ENCODE measurements around the gene ABI2.

Gene ABI2

GRCh38 chr2:203431391-203432185, 103.4 kb downstream of the ABI2 start:
- DNase-seq = no peak

DNA sequence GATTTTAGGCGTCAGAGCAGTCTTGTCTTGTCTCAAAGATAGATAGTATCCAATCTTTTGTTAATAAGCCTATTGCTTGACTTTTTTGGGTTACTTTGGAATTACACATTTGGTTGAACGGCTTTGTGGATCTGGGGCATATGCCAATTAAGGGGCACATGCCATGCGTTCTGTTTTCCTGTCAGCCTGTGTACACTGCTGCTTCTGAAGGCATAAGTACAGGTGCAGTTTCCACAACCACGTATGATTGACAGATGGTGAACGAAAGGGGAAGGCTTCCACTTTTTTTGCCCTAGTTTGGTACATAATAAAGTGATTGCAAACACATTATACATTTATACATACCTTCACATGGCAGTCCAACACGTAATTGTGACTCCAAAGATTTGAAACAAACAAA, 104.6 kb downstream of the ABI2 start:
- no peak for DNase-seq

DNA sequence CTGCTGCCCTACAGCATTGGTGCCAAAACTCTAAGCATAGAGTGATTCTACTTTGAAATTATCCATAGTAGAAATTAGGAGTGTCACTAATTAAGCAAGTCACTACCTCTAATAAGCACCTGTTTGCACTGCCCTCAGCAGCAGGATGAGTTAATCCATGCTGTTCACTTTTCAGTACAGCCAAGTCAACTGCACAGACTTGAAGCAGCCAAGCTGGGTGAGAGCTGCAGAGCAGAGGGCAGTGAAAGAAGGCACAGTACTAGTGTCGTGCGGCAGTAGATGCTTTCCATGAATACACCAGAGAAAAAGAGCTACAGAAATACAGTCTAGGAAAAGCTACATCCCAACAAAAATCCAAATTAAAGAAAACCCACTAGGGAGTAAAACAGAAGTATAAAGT, 108.3 kb downstream of the ABI2 start:
- no peak for DNase-seq

DNA sequence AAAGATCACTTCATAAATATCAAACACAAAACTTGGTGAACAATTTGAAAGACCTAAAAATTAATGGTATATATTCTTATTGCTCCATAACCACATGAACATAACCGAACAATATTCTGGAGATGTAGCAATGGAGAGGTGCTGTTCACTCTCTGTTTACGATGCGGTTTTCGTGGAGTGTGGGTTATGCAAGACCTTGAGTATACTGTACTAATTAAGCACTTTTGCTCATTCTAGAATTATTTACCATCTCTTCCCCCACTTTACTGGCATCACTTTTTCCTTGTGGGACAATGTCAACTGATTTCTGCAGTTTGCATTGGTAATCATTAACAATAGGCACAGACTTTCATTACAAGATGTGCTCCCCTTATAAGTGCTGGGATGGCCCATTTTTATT, 109.3 kb downstream of the ABI2 start:
- DNase-seq = no peak

DNA sequence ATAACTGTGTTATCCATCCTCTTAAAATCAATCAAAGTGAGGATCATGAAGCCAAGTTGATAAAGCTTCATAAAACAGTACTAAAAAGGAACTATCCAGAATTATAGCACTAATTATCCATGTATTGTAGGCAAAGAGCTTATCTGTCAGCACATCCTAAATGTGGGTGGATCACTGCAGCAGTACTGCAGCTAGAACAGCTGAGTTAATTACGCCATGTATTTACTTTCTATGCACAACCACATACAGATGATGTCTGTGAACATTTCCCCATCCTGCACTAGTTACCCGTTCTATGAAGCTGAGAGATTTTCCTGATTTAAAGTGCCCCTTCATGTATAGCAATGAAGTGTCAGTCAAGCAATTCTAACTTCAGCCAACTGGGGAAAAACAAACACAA, 110.3 kb downstream of the ABI2 start:
- no peak for DNase-seq

- no peak for DNase-seq
Measured at GRCh38 chr2:203440671-203441070, 112.5 kb downstream of the ABI2 start.

DNA sequence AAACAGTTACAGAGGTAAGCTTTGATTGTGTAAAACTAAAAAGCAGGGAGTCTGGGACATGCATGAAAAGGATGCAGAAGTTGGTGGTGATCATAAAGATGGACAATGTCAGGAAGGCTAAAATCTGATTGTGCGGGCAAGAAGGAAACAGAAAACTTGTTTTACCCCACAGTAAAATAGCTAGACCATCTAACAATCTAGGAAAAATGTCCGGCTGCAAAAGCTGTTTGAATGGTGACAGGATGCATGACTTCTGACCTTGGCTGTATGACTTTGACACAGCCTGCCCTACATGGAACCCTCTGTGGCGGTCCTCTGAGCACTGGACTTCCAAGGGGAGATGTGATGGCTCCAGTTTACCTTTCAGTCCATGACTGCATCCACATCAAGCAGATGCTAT, 113.3 kb downstream of the ABI2 start:
- no peak for DNase-seq

DNA sequence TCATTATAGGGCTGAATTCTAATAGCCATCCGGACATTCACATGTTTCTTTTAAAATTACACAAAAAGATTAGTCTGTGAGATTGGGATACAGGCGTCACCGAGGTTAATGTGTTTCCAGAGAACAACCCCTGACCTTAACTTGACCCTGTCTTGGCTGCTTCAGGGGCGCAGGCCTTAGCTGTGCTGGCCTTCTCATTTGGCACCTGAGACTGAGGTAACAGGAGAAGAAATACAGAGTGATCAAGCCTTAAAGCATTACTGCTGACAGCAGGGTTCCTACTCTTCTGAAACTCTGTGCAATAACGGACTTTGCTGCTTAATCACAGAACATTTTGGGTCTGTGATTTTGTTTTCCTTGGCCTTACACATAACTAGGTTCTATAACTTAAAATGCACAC, 114.3 kb downstream of the ABI2 start:
- DNase-seq = no peak

DNA sequence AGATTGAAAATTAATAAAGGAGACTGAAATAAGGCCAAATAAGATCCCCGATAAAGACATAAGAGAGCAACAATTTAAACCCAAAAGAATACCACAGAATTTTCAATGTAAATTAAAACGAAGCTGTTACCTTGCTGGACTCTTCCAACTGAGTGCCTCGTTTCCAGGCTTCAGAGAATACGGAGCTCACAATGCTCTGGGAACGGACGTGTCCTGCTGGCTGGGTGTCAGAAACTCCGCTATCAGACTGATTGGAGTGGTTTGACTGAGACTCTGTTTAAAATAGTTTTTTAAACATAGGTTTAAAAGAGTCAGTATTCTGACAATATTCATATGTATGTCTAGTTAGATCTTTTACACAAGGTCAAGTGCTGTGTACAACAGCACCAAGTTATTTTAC, 116.5 kb downstream of the ABI2 start:
- DNase-seq = no peak

DNA sequence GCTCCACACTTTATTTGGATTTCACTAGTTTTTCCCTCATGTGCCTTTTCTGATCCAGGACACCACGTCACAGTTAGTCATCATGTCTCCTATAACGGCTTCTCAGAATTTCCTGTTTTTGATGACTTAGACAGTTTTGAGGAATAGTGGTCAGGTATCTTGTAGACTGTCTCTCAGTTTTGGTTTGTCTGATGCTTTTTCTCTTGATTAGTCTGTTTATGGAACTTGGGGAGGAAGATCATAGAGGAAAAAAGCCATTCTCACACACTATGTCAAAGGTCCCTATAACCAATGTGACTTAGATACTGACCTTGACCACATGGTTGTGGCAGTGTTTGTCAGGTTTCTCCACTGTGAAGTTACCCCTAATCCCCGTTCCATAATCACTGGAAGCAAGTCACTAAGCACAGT, 117.9 kb downstream of the ABI2 start:
- DNase-seq = no peak

DNA sequence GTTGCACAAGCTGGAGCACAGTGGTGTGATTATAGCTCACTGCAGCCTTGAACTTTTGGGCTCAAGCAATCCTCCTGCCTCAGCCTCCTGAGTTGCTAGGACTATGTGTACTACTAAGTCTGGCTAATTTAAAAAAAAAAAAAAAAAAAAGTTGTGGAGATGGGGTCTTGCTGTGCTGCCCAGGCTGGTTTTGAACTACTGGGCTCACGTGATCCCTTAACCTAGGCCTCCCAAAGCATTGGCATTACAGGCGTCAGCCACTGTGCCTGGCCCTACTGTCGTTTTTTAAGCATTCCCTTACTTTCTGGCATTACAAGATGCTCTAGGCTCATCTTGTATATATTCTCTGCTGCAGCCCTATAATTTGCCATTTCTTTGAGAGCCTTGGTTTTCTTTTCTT, 118.6 kb downstream of the ABI2 start:
- no peak for DNase-seq

- DNase-seq = no peak
Measured at GRCh38 chr2:203450561-203450960, 122.4 kb downstream of the ABI2 start.

DNA sequence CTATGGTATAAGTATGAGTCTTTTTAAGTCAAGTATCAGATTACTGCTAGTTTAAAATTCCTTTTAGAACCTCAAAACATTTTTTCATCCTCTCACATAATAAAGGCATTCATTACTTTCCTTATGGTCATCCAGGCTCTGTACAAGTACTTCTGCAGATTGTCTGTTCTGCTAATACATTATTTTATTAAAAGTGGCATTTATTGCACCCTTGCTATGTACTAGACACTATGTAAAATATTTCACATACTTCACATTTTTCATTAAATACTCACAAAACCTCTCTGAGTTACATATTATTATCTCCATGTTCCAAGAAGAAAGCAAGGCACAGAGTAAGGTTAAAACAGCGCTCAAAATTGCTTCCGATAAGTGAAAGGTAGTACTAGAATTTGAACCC, 122.8 kb downstream of the ABI2 start:
- no peak for DNase-seq

DNA sequence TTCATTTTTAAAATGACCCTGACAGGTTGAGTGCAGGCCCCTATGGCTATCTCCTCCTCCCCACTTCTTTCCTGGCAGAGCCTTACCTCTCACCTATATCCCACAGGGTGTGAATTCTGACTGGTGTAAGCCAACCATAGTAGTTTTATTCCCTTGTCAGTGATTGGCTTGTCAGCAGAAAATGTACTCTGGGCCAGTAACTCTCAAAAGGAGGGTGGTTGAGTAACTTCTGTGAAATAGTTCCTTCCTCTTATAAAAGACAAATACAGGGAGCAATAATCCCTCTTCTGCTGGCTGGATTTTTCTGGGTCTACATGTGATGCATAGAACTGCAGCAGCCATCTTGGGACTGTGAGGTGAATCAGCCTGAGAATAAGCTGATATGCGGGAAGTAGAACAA, 123.5 kb downstream of the ABI2 start:
- DNase-seq = no peak

- no peak for DNase-seq
Measured at GRCh38 chr2:203453858-203454451, 125.8 kb downstream of the ABI2 start.

GRCh38 chr2:203455209-203455608, 127.0 kb downstream of the ABI2 start:
- DNase-seq = no peak

DNA sequence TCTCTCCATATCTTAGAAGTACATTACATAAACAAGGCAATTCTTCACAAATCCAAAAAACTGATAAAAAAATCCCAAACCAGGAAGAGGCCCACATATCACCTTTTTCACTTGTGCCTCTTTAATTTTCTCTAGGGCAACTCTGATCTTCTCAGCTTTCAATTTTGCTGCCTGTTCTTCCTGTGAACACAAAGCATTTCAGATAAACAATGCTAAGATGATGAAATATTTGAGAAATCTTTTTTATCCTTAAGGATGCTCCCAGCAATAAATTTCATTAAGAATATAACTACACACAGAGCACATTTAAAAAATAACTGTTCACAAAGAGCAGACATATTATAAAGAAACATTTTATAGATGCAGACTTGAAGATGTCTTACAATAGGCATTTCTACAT, 133.6 kb downstream of the ABI2 start:
- no peak for DNase-seq

DNA sequence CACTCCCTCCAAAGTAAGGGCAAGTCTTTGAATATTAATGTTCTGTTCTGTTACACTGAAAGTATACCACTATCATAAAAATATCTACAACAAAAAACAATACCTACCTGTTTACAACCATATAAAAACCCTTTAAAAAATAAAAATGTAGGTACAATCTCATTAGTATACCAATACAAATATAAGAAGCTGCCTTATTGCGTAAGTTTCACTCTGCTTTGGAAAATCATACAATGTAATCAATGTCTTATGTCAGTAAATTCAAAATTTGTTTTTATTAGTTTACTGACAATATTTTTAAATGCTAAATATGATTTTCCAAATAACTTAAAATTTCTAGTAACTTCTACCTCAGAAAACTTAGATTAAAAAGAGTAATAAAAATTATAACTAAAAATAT, 134.1 kb downstream of the ABI2 start:
- DNase-seq = no peak

DNA sequence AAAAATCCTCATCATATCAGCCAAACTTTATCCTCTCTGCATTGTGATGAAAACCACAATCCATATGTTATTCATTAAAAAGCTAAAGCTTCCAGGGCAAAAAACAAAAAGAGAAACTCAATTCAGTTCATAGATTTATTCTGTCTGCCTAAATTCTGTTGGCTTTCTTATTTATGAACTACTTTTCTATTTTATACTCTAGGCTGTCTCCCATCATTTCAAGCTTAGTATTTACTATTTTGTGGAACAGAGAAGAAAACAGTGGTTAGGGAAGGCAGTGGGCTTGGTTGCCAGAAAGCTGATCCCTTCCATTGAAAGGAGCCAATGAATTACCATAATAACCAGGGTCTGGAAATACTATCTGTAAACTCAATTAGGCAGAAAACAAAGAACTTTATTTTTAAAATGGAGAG, 135.1 kb downstream of the ABI2 start:
- no peak for DNase-seq

DNA sequence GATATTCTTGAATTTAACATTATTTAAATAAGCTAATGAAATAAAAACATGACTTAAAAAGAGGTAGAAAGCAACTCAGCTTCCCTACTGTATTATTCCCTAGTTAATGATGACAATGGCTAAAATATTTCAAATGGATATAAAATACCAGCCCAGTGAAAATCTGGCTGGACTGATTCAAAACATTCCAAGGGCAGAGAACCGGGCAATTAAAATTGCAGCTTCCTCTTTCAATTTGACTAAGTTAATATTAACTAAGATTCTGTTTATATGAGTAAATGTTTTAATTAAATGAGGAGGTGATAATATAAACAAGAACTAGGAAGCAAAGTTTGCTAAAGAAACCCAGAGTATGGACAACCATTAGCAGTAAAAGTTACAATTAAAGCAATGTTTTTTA, 141.4 kb downstream of the ABI2 start:
- DNase-seq = no peak

DNA sequence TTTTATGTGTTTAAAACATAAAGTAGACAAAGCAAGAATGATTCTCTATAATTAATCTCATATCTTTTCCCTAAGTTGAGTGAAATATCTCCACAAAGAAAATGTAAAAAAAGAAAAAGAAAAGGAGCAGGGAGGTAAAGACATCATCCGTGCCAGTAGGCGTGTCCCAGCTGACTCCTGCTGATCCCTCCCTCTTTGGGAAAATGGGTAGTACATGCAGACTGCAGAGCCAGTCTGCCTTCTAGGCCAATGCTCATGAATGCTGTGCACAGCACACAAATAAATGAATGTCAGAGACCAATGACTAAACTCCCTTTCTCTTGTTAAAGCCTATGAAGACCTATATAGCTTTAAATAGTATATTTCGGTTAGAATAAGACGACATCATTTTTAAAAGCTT, 142.2 kb downstream of the ABI2 start:
- no peak for DNase-seq

- no peak for DNase-seq
Measured at GRCh38 chr2:203471323-203471722, 143.1 kb downstream of the ABI2 start.

DNA sequence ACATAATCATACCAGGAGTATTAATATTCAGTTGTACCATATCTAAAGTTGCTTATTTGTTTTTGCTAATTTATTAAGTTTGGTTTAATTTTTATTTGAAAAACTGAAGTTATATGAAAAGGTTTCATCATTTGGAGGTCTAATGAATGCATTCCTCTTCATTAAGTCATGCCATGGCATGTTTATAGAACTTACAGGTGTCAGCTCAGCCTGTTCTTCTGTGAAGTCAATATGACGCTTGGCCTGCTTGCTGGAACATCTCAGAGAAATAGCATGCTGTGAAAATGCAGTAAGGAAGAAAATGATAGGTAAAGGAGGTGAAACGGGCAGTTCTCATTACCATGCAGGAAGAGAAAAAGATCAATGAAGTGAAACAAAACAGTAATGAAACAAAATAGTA, 148.7 kb downstream of the ABI2 start:
- no peak for DNase-seq

DNA sequence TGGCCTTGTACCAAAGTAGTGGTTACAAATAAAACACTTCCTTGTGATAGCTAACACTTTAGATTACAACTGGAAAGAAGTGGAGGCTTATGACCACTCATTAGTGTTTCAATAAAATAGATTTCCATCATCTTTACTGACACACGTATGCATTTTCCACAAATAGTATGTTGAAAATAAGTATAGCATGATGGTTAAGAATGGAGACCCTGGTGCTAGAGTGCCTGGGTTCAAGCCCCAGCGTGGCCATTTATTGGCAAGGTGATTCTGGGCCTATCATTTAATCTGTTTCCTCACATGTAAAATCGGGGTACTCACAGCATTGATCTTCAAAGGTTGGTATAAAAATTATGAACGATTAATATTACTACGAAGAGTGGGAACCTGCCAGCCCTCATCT, 152.4 kb downstream of the ABI2 start:
- no peak for DNase-seq

Data from activated T-cell treated with anti-CD3 and anti-CD28 coated beads, Interleukin-2, amount 50 U/mL, for 1 hour (primary cell).